ENCODE results near the gene ANXA2. TPM values are rescaled to one million over a fixed set of nuclear protein-coding genes. Genes with fewer than 3 reads are reported as not detected.

The ANXA2 gene
- total and polyA plus RNA-seq, 10 of the 15 experiments (the other 5 are each of a cell fraction or from before 2014, with no cell fraction given): 135 to 540 (median 281) TPM

GRCh38 chr15:60385620-60386552, 11.9 kb downstream of the ANXA2 start:
- DNase-seq (ENCODE audit: low read depth, low spot score) (no peak), ATAC-seq (no peak), FAIRE-seq (no peak)
- Histone ChIP-seq H3K4me2 (ENCODE audit: control insufficient read depth, insufficient read depth) (no peak overlapping the region), H3K27me3 (replicated peaks in 1 of 2; ENCODE audit: control insufficient read depth in 2 of 2, insufficient read depth in 2 of 2, low read length in 1 of 2) (no peaks in the 10 kb centered on the region), H4K20me1 (ENCODE audit: control insufficient read depth, insufficient read depth) (no peaks in the 10 kb centered on the region), H3K4me3 (no peak overlapping the region), H3K9me3 (replicated peaks; ENCODE audit: control insufficient read depth, insufficient read depth, low read length) (no peaks in the 10 kb centered on the region), H3K36me3 (ENCODE audit: control insufficient read depth in 2 of 2, insufficient read depth in 2 of 2, low read length in 1 of 2) (peaks cover 0 to 4% of the 10 kb centered on the region in 2 experiments; a peak in 2 of 4 replicates), H3K9ac (ENCODE audit: control insufficient read depth, insufficient read depth, low read length) (no peak overlapping the region), H2AFZ (ENCODE audit: control insufficient read depth, low read depth, low read length) (no peak overlapping the region), H3K4me1 (ENCODE audit: control insufficient read depth, insufficient read depth, low read length) (peaks cover 6% of the 10 kb centered on the region), H3K27ac (ENCODE audit: control insufficient read depth, insufficient read depth) (no peak overlapping the region), H3K79me2 (ENCODE audit: control insufficient read depth, insufficient read depth, low read length) (peaks cover 21% of the 10 kb centered on the region)
- POLR2A ChIA-PET: no interaction called here
- no TSS peak for BruUV-seq (replicated peaks)
- RAD21 ChIA-PET (ENCODE audit: unreplicated experiment): no interaction called here
- CTCF ChIA-PET: interaction anchor here (1.1 kb wide), 1 partner anchor 27 kb away, joined by 3 read pairs; no protein-coding TSS in a partner anchor
- 97% methylated on average over 7 of the region's 7 CpGs for WGBS (ENCODE audit: insufficient coverage, insufficient replicate concordance, low lambda C conversion rate, missing lambda C conversion rate)
- in situ Hi-C loops (cut with MboI): no loop called here
- SMC1A ChIA-PET (ENCODE audit: uncharacterized antibody, unreplicated experiment): interaction anchor here (1.5 kb wide), 1 partner anchor 24 kb away, joined by 4 read pairs; no protein-coding TSS in a partner anchor
- TF ChIP-seq LARP7 (IDR thresholded peaks at IDR 0.05) (no peak), BACH1 (IDR thresholded peaks at IDR 0.05; ENCODE audit: borderline replicate concordance) (no peak), NR2C1 (IDR thresholded peaks at IDR 0.05) (no peak), SMAD5 (IDR thresholded peaks at IDR 0.05; ENCODE audit: low read depth) (no peak), CEBPB (IDR thresholded peaks at IDR 0.05; ENCODE audit: borderline replicate concordance in 1 of 2, low read depth in 2 of 2, low read length in 2 of 2) (no peak), RELA (IDR thresholded peaks at IDR 0.05; ENCODE audit: borderline replicate concordance, partially characterized antibody) (no peak), EGR1 (IDR thresholded peaks at IDR 0.05; ENCODE audit: borderline replicate concordance in 1 of 2, low read depth in 2 of 2, low read length in 2 of 2) (no peak), MLLT1 (IDR thresholded peaks at IDR 0.05) (no peak), MTA2 (IDR thresholded peaks at IDR 0.05; ENCODE audit: low read depth) (no peak)
- TF ChIP-seq, protein P1, sequence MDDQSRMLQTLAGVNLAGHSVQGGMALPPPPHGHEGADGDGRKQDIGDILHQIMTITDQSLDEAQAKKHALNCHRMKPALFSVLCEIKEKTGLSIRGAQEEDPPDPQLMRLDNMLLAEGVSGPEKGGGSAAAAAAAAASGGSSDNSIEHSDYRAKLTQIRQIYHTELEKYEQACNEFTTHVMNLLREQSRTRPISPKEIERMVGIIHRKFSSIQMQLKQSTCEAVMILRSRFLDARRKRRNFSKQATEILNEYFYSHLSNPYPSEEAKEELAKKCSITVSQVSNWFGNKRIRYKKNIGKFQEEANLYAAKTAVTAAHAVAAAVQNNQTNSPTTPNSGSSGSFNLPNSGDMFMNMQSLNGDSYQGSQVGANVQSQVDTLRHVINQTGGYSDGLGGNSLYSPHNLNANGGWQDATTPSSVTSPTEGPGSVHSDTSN (IDR thresholded peaks at IDR 0.05; ENCODE audit: insufficient replicate concordance, low read depth, low read length): no peak
- TF ChIP-seq, protein P2, sequence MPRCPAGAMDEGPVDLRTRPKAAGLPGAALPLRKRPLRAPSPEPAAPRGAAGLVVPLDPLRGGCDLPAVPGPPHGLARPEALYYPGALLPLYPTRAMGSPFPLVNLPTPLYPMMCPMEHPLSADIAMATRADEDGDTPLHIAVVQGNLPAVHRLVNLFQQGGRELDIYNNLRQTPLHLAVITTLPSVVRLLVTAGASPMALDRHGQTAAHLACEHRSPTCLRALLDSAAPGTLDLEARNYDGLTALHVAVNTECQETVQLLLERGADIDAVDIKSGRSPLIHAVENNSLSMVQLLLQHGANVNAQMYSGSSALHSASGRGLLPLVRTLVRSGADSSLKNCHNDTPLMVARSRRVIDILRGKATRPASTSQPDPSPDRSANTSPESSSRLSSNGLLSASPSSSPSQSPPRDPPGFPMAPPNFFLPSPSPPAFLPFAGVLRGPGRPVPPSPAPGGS (IDR thresholded peaks at IDR 0.05; ENCODE audit: borderline replicate concordance, insufficient read depth, low read depth, low read length, poor library complexity, severe bottlenecking): no peak
- intact Hi-C loops (cut with micrococcal nuclease; ENCODE audit: unreplicated experiment): no loop called here
